Naive thymus-derived CD8-positive, alpha-beta T cell (primary cell): ENCODE measurements around the gene FETUB. TPM values are rescaled to one million over a fixed set of nuclear protein-coding genes. Genes with fewer than 3 reads are reported as not detected.

Experiments
- ATAC-seq, 2 donors: fragments of 150-1000 bp; cut with Tn5 transposase in 1 of 2; sonication (Bioruptor Pico), chemical (Tn5 transposase) in 1 of 2; 1 replicate in 1 of 2; 2 replicates in 1 of 2; pipeline ENCODE4 v1.10.0; 2021; ENCODE audit warnings: mild to moderate bottlenecking in 2 of 2, moderate library complexity in 2 of 2
- POLR2A ChIA-PET: fragments of 350-600 bp; sonication (Branson Sonifier 250); formaldehyde crosslinking; loops from one replicate; lab custom pipeline; 2021; ENCODE audit warnings: antibody characterized with exemption; lab: Charles Lee
- DNase-seq, 10 donors: peaks; one replicate each; pipeline versions ENCODE4 v3.0.0 to v3.0.0-alpha.2; 2020 to 2022
- H3K27ac Mint-ChIP-seq, 10 donors: one replicate each; pipeline ENCODE4 v1.8.0; 2020 to 2022; ENCODE audit warnings: mild to moderate bottlenecking in 10 of 10, mixed read lengths in 10 of 10, moderate library complexity in 4 of 10, inconsistent platforms in 1 of 10
- H3K27me3 Mint-ChIP-seq, 5 donors: one replicate each; pipeline ENCODE4 v1.8.0; 2021 to 2022; ENCODE audit warnings: mixed read lengths in 5 of 5
- H3K36me3 Mint-ChIP-seq, 3 donors: one replicate each; pipeline ENCODE4 v1.8.0; 2020 to 2022; ENCODE audit warnings: mixed read lengths in 3 of 3, mild to moderate bottlenecking in 2 of 3, inconsistent platforms in 1 of 3
- H3K4me1 Mint-ChIP-seq, 4 donors: one replicate each; pipeline ENCODE4 v1.8.0; 2021 to 2022; ENCODE audit warnings: mixed read lengths in 4 of 4
- H3K4me3 Mint-ChIP-seq, 10 donors: one replicate each; pipeline ENCODE4 v1.8.0; 2020 to 2022; ENCODE audit warnings: mild to moderate bottlenecking in 10 of 10, mixed read lengths in 10 of 10, moderate library complexity in 6 of 10, inconsistent platforms in 1 of 10
- H3K9me3 Mint-ChIP-seq, 9 donors: one replicate each; pipeline ENCODE4 v1.8.0; 2020 to 2022; ENCODE audit warnings: mixed read lengths in 9 of 9, mild to moderate bottlenecking in 3 of 9, inconsistent platforms in 1 of 9, moderate library complexity in 1 of 9
- polyA plus RNA-seq, 3 donors: library from polyadenylated mRNA; unstranded; fragments of 300-500 nt; fragmentation: Illumina TruSeq; gene quantifications; one replicate each; pipeline ENCODE4 v1.2.3, GENCODE V29; 2021
- total RNA-seq, 8 experiments: library from RNA in 2 of 8; stranded (reverse) in 2 of 8; gene quantifications; one replicate each; pipeline ENCODE4 v1.2.3 and lab custom pipeline; 2021 to 2026

FETUB gene
- total and polyA plus RNA-seq, 5 experiments from 2014 or later: not detected

DNA sequence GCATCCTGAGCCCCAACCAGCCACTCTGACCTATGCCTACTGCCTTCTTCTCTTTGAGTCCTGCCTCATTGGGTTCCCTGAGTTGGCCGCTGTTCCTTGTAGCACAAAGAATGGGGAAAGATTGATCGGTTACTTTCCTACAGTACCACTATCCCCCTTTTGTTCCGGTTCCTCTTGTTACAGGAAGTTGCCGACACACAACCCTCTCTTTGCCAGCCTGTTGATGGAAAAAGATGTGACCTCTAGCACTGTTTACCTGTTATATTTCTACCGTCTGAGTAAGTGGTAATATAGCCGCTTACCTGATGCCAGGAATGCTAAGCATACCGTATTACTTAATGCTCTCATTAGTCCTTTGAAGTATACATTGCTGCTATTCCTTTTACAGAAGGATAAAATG, 37.0 kb upstream of the FETUB start:
- no peaks in the 10 kb centered on the region for H3K36me3 Mint-ChIP-seq
- POLR2A ChIA-PET: no interaction called here
- H3K9me3 Mint-ChIP-seq: no peaks in the 10 kb centered on the region
- H3K4me3 Mint-ChIP-seq: no peak overlapping the region
- no peak for DNase-seq
- H3K27me3 Mint-ChIP-seq: peaks cover 0 to 2% (median 0%) of the 10 kb centered on the region in 5 donors
- no peaks in the 10 kb centered on the region for H3K4me1 Mint-ChIP-seq
- peak overlapping the region in 1 of 10 donors; percentile 9 for H3K27ac Mint-ChIP-seq
- ATAC-seq: no peak

- ATAC-seq: no peak
- Mint-ChIP-seq H3K27me3 (peaks cover 0 to 2% (median 0%) of the 10 kb centered on the region in 5 donors), H3K27ac (no peak overlapping the region), H3K4me3 (no peak overlapping the region), H3K9me3 (no peaks in the 10 kb centered on the region), H3K36me3 (no peaks in the 10 kb centered on the region), H3K4me1 (no peaks in the 10 kb centered on the region)
- no peak for DNase-seq
- POLR2A ChIA-PET: no interaction called here
These were observed 35.1 kb upstream of the FETUB start for GRCh38 chr3:186605078-186605477.

DNA sequence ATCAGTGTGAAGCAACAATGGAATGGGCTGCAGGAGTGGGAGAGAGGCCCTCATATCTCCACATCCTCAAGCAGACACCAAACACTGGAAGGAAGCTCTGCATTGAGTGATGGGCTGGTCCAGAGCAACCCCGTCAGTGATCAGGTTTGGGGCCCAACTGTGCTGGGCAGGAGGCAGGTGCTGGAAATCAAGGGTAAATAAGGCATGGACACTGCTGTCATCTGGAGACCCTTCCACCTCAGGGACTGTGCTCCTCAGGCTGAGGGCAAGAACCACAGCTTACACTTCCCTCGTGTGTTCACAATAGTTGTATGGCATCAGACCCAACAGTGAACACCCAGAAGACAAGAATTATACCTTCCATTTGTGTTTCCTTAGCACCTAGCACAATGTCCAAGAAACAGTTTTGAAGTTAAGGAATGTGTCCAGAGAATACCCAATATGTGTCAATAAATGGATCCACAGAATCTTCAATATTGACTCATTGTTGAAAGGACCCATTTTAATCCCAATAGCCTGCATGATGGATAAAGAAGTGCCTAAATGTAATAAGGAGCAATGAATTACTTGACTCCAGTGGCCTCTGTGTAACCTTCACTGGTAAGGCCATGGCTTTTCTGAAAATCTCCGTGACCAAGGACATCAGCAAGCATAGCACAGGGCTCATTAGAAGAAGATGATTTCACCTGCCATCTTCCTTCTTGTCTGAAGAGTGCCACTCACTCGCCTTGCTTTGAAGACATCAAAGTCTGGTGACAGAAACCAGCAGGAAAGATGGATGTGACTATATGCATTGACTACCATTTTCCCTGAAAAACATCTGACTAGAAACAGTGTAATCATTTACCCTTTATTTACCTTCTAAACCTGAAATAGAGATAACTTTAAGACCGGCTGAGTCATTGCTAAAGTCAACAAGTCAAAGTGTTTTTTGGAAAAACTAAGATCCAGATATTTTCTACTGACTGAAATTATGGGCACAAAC, 34.3 kb upstream of the FETUB start:
- Mint-ChIP-seq H3K9me3 (no peaks in the 10 kb centered on the region), H3K27me3 (peaks cover 0 to 2% (median 0%) of the 10 kb centered on the region in 5 donors), H3K4me3 (no peak overlapping the region), H3K4me1 (no peaks in the 10 kb centered on the region), H3K36me3 (no peaks in the 10 kb centered on the region), H3K27ac (no peak overlapping the region)
- DNase-seq (no peak), ATAC-seq (no peak)
- POLR2A ChIA-PET: no interaction called here

DNA sequence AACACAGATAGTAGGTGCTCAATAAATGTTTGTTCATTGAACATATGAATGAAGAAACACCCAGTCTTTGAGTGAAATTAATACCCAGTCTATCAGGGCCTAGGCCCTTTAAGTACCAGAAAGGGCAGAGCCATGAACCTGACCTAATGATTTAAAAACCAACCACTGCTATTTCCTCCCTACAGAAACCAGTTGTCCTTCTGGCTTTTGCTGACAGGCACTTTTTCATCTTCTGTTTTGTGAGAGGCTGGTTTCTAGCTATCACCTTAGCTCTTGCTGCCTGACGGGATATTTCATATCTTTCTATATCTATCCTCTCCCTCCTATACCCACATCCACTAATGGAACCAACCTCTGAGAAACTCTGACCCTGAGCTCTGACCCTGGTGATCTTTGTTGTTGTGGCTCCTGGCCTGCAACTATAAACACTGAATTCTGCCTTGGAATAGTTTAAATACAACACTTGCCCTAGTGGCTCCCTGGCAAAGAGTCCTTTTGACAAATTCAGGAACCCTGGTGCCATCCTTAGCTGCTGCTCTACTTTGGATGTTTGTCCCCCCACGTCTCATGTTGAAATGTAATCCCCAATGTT, 31.5 kb upstream of the FETUB start:
- no peaks in the 10 kb centered on the region for H3K36me3 Mint-ChIP-seq
- no peaks in the 10 kb centered on the region for H3K9me3 Mint-ChIP-seq
- DNase-seq (no peak), ATAC-seq (no peak)
- no peaks in the 10 kb centered on the region for H3K4me1 Mint-ChIP-seq
- no peak overlapping the region for H3K27ac Mint-ChIP-seq
- H3K27me3 Mint-ChIP-seq: peaks cover 0 to 15% (median 2%) of the 10 kb centered on the region in 5 donors
- POLR2A ChIA-PET: no interaction called here
- H3K4me3 Mint-ChIP-seq: no peak overlapping the region

DNA sequence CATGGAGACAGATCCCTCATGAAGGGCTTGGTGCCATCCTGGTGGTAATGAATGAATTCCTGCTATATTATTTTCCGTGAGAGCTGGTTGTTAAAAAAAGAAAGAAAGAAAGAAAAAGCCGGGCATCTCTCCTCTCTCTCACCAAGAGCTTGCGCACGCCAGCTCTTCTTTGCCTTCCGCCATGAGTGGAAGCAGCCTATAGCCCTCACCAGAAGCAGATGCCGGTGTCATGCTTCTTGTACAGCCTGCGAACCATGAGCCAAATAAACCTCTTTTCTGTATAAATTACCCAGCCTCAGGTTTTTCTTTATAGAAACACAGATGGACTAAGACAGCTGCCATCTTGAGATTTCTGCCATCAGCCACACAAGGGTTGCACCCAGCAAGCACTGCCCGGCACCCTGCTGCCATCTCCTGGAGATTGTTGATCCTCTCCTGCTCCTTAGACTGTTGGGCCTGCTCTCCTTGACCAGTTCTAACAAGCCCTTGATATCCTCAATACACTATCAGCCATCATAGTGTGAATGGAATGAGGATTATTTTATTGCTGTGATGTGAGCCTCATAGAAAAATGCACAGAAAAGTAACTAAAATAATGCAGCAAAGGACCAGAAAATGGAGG, 30.8 kb upstream of the FETUB start:
- H3K4me3 Mint-ChIP-seq: no peak overlapping the region
- H3K36me3 Mint-ChIP-seq: no peaks in the 10 kb centered on the region
- no peak for ATAC-seq
- no peak for DNase-seq
- peaks cover 1 to 3% (median 2%) of the 10 kb centered on the region in 4 donors for H3K4me1 Mint-ChIP-seq
- H3K27me3 Mint-ChIP-seq: peaks cover under 1 to 15% (median 2%) of the 10 kb centered on the region in 5 donors
- no peak overlapping the region for H3K27ac Mint-ChIP-seq
- POLR2A ChIA-PET: no interaction called here
- H3K9me3 Mint-ChIP-seq: no peaks in the 10 kb centered on the region

DNA sequence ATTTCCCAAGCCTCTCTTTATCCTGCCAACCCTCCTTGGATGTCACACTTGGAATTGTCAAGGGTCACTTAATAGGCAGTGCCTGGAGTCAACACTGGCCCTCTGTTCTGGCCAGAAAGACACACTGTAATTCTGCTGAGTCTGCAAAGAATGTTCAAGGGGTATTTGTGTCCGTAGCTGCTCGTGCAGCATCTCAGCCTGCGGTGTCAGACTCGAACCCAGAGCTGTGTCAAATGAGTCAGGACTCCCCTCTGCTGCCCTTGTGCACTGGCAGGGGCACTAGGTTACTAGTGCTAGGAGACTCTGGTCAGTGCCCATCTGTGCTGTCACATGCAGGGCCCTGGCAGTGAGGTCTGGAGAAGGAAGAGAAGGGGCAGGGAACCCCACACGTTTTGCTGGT, 28.1 kb upstream of the FETUB start:
- Mint-ChIP-seq H3K4me3 (no peak overlapping the region), H3K36me3 (no peaks in the 10 kb centered on the region), H3K27ac (no peak overlapping the region), H3K9me3 (no peaks in the 10 kb centered on the region), H3K4me1 (peaks cover 9 to 16% (median 14%) of the 10 kb centered on the region in 4 donors), H3K27me3 (peaks cover 3 to 21% (median 7%) of the 10 kb centered on the region in 5 donors)
- ATAC-seq (no peak), DNase-seq (no peak)
- POLR2A ChIA-PET: interaction anchor here (0.6 kb wide), 1 partner anchor 1055 kb away, joined by 3 read pairs; no protein-coding TSS in a partner anchor

- Mint-ChIP-seq H3K27ac (peak within 1 kb of the TSS in 4 of 10 donors; percentile 15 to 22 (median 20)), H3K4me3 (peak within 1 kb of the TSS in 1 of 10 donors; percentile 22), H3K4me1 (peaks cover 13 to 21% (median 19%) of the 10 kb centered on the region in 4 donors), H3K27me3 (peaks cover 3 to 29% (median 8%) of the 10 kb centered on the region in 5 donors), H3K9me3 (no peaks in the 10 kb centered on the region), H3K36me3 (no peaks in the 10 kb centered on the region)
- DNase-seq (no peak), ATAC-seq (no peak)
- POLR2A ChIA-PET: interaction anchor here (1.1 kb wide), 1 partner anchor 171 kb away, joined by 5 read pairs; the partner anchor contains the start of gene EIF4A2
These were observed 27.2 kb upstream of the FETUB start, which contains the start of gene AHSG for GRCh38 chr3:186612721-186613636. TSS of gene AHSG (plus strand) at chr3:186613060. CDS start at chr3:186613142, 82 bp downstream.

- POLR2A ChIA-PET: interaction anchor here (1.1 to 4.0 kb wide), 2 partner anchors 170 kb away, joined by 5 to 38 read pairs; partner anchors contain the start of gene EIF4A2
- peak overlapping the region in 4 of 10 donors; percentile 15 to 22 (median 20) for H3K27ac Mint-ChIP-seq
These were observed 26.4 kb upstream of the FETUB start for GRCh38 chr3:186613637-186614265.

DNA sequence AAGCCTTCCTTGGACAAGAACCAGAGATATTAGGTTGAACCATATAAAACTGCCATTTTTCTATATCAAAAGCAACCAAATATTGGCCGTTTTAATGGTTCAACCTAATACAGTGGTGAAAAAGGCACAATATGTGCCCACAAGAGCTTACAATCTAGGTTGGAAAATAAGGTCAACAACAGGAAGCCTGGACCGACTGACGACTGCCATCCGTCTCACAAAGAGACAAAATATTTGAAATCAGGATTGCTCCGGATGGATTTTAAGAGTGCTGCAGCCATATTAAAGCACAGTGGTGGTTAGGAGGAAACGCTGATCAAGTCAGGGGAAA, 26.0 kb upstream of the FETUB start:
- DNase-seq (no peak), ATAC-seq (peak in 1 of 2 donors; percentile 6)
- H3K27me3 Mint-ChIP-seq: peaks cover 6 to 38% (median 19%) of the 10 kb centered on the region in 5 donors
- peaks cover 13 to 21% (median 19%) of the 10 kb centered on the region in 4 donors for H3K4me1 Mint-ChIP-seq
- H3K4me3 Mint-ChIP-seq: peak overlapping the region; percentile 3 to 72 (median 61)
- POLR2A ChIA-PET: interaction anchor here (3.5 to 4.0 kb wide), 2 partner anchors 169 to 208 kb away, joined by 14 to 38 read pairs; partner anchors contain the start of gene EIF4A2
- H3K27ac Mint-ChIP-seq: peak overlapping the region in 5 of 10 donors; percentile 15 to 85 (median 72)
- no peaks in the 10 kb centered on the region for H3K9me3 Mint-ChIP-seq
- H3K36me3 Mint-ChIP-seq: no peaks in the 10 kb centered on the region

More at GRCh38 chr3:186613637-186614265, 26.4 kb upstream of the FETUB start:
- no peak for DNase-seq
- H3K27me3 Mint-ChIP-seq: peaks cover 5 to 37% (median 16%) of the 10 kb centered on the region in 5 donors
- no peaks in the 10 kb centered on the region for H3K36me3 Mint-ChIP-seq
- peaks cover 13 to 21% (median 19%) of the 10 kb centered on the region in 4 donors for H3K4me1 Mint-ChIP-seq
- H3K9me3 Mint-ChIP-seq: no peaks in the 10 kb centered on the region
- ATAC-seq: no peak
- H3K4me3 Mint-ChIP-seq: peak overlapping the region in 1 of 10 donors; percentile 2

- ATAC-seq: peak; percentile 56 to 58
- Mint-ChIP-seq H3K4me1 (peaks cover 13 to 21% (median 19%) of the 10 kb centered on the region in 4 donors), H3K27me3 (peaks cover 6 to 39% (median 19%) of the 10 kb centered on the region in 5 donors), H3K9me3 (no peaks in the 10 kb centered on the region), H3K27ac (peak overlapping the region in 9 of 10 donors; percentile 15 to 85 (median 53)), H3K36me3 (no peaks in the 10 kb centered on the region), H3K4me3 (peak overlapping the region; percentile 3 to 72 (median 61))
- POLR2A ChIA-PET: interaction anchor here (0.9 to 4.0 kb wide), 3 partner anchors 169 to 212 kb away, joined by 3 to 38 read pairs (median 14); partner anchors contain the start of gene EIF4A2
- peak; percentile 44 to 83 (median 70) for DNase-seq
These were observed 25.4 kb upstream of the FETUB start for GRCh38 chr3:186614597-186615483.
